ENCODE data around the gene ANXA1.

The ANXA1 gene

DNA sequence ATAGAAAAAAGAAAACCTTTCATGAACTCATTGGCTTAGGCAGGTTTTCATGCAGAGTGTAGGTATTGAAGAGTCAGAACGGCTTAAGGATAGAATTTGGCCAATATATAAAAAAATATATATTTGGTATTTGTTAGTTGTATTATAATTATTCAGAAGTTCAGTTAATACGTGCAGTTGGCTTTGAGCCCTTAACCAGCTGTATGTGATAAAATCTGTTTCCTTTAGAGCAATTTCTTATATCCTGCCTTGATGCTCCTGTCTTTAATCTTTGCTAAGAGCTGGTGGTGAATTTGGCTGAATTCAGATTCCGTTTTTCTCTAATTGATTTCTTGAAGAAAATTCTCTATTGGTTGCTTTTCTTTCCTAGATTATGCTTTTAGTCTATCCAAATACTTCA lies 3.7 kb downstream of the ANXA1 start:
- H3K36me3 ChIP-seq (ENCODE audit: control insufficient read depth in 2 of 2, insufficient read depth in 2 of 2, low read length in 2 of 2), result peaks cover 0 to 6% of the 10 kb centered on the region in 2 donors
- no peaks in the 10 kb centered on the region for H3K4me1 ChIP-seq (ENCODE audit: control insufficient read depth, insufficient read depth, low read length)
- H3K27ac ChIP-seq (ENCODE audit: low read length), result no peak overlapping the region
- H3K9ac ChIP-seq (ENCODE audit: low read length in 2 of 2), result no peak overlapping the region
- H3K27me3 ChIP-seq (ENCODE audit: control insufficient read depth in 1 of 2, insufficient read depth in 2 of 2, low read length in 2 of 2), result no peaks in the 10 kb centered on the region
- H3K4me3 ChIP-seq (ENCODE audit: low read length in 2 of 2), result no peak overlapping the region
- no peaks in the 10 kb centered on the region for H3K9me3 ChIP-seq (ENCODE audit: control insufficient read depth in 2 of 2, low read length in 2 of 2)

DNA sequence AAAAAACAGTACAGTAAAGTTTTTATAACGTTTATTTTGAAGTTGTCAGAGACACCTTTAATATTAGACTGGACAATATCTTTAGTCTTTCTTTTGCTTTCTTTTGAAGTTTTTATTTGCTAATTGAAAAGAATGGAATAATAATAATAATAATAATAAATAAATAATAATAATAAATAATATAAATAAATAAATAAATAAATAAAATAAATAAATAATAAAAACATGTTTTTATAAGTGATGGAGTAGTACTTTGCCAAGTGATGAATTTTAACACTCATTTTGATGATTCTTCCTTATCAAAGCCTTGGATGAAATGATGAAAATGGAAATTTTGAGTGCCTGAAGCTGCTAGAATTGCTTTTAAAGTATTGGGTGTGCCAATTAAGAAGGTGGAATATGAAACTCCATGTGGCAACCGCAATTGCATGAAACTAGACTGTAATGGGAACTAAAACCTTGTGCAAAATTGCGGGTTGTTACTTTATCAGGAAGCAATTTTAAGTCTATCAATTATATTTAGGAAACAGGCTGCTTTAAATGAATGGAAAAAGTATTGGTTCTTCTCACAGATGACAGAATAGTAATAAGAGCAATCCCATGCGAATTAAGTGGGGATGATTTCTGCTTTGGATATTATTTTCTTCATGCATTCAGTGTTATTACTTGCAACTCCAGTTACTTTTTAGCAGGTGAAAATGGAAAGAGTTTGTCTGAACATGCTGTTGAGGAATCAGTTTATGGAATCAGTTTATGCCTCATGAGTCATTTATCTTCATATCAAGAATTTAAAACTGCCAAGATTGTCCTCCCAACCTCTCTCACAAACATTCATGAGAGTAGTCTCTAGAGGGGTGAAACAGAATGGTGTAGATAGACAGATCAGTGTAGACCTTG lies 4.6 kb downstream of the ANXA1 start:
- Histone ChIP-seq H3K9me3 (ENCODE audit: control insufficient read depth in 2 of 2, low read length in 2 of 2) (no peaks in the 10 kb centered on the region), H3K27ac (ENCODE audit: low read length) (no peak overlapping the region), H3K4me1 (ENCODE audit: control insufficient read depth, insufficient read depth, low read length) (no peaks in the 10 kb centered on the region), H3K4me3 (ENCODE audit: low read length in 2 of 2) (no peak overlapping the region), H3K9ac (ENCODE audit: low read length in 2 of 2) (no peak overlapping the region), H3K27me3 (ENCODE audit: control insufficient read depth in 1 of 2, insufficient read depth in 2 of 2, low read length in 2 of 2) (no peaks in the 10 kb centered on the region), H3K36me3 (ENCODE audit: control insufficient read depth in 2 of 2, insufficient read depth in 2 of 2, low read length in 2 of 2) (peaks cover 0 to 12% of the 10 kb centered on the region in 2 donors)

DNA sequence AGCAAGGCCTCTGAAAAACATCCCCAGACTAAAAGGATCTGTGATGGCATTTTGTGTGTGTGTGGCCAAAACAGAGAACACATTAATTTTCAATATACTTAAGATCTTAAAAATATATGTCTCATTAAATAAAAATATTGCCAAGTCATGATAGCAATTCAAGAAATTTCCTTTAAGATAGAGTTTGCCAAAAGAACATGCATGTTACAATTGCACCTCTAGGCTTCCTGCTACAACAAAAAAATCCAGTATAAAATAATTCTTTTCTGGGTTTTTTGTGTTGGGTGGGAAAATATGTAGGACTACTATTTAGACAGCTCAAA lies 5.2 kb downstream of the ANXA1 start:
- Histone ChIP-seq H3K27me3 (ENCODE audit: control insufficient read depth in 1 of 2, insufficient read depth in 2 of 2, low read length in 2 of 2) (no peaks in the 10 kb centered on the region), H3K9ac (ENCODE audit: low read length in 2 of 2) (no peak overlapping the region), H3K36me3 (ENCODE audit: control insufficient read depth in 2 of 2, insufficient read depth in 2 of 2, low read length in 2 of 2) (peaks cover 0 to 12% of the 10 kb centered on the region in 2 donors), H3K4me1 (ENCODE audit: control insufficient read depth, insufficient read depth, low read length) (no peaks in the 10 kb centered on the region), H3K9me3 (ENCODE audit: control insufficient read depth in 2 of 2, low read length in 2 of 2) (no peaks in the 10 kb centered on the region), H3K4me3 (ENCODE audit: low read length in 2 of 2) (no peak overlapping the region), H3K27ac (ENCODE audit: low read length) (no peak overlapping the region)

DNA sequence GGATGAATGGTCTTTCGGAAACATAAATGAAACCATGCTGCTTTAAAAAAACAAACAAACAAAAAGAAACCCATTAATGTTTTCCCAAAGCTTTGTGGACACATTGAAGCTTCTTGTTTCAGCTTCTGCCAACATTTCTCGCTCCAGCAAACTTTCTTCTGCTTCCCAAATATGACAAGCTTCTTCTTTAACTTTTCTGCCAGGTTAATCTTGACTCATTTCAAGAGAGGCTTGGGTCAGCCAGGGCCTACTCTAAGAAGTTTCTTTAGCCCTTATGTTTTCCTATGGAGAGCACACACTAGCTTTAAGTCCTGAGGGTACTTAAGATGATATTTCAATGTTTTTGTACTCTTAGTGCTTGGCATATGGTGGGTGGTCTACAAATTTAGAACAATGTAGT lies 6.1 kb downstream of the ANXA1 start:
- no peaks in the 10 kb centered on the region for H3K4me1 ChIP-seq (ENCODE audit: control insufficient read depth, insufficient read depth, low read length)
- peaks cover 0 to 14% of the 10 kb centered on the region in 2 donors for H3K36me3 ChIP-seq (ENCODE audit: control insufficient read depth in 2 of 2, insufficient read depth in 2 of 2, low read length in 2 of 2)
- H3K9ac ChIP-seq (ENCODE audit: low read length in 2 of 2), result no peak overlapping the region
- no peaks in the 10 kb centered on the region for H3K9me3 ChIP-seq (ENCODE audit: control insufficient read depth in 2 of 2, low read length in 2 of 2)
- H3K4me3 ChIP-seq (ENCODE audit: low read length in 2 of 2), result no peak overlapping the region
- H3K27ac ChIP-seq (ENCODE audit: low read length), result no peak overlapping the region
- no peaks in the 10 kb centered on the region for H3K27me3 ChIP-seq (ENCODE audit: control insufficient read depth in 1 of 2, insufficient read depth in 2 of 2, low read length in 2 of 2)

DNA sequence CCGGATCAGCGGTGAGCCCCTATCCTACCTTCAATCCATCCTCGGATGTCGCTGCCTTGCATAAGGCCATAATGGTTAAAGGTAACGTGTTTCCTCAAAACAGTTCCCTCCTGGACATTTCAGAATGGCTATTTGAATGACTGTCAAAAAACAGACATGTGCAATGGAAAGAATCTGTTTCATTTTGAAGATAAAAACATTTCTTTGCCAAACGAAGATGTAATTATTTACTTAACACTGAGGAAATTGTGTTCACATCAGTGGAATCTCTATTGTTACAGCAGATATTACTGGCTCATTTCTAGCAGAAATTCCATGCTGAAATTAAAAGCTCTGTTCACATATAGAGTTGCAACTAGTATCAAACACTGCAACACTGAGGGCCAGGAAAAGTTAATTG lies 7.1 kb downstream of the ANXA1 start:
- H3K9me3 ChIP-seq (ENCODE audit: control insufficient read depth in 2 of 2, low read length in 2 of 2), result no peaks in the 10 kb centered on the region
- H3K4me3 ChIP-seq (ENCODE audit: low read length in 2 of 2), result no peak overlapping the region
- H3K4me1 ChIP-seq (ENCODE audit: control insufficient read depth, insufficient read depth, low read length), result no peaks in the 10 kb centered on the region
- H3K36me3 ChIP-seq (ENCODE audit: control insufficient read depth in 2 of 2, insufficient read depth in 2 of 2, low read length in 2 of 2), result peaks cover 3 to 20% of the 10 kb centered on the region in 2 donors
- H3K27me3 ChIP-seq (ENCODE audit: control insufficient read depth in 1 of 2, insufficient read depth in 2 of 2, low read length in 2 of 2), result no peaks in the 10 kb centered on the region
- no peak overlapping the region for H3K27ac ChIP-seq (ENCODE audit: low read length)
- no peak overlapping the region for H3K9ac ChIP-seq (ENCODE audit: low read length in 2 of 2)

DNA sequence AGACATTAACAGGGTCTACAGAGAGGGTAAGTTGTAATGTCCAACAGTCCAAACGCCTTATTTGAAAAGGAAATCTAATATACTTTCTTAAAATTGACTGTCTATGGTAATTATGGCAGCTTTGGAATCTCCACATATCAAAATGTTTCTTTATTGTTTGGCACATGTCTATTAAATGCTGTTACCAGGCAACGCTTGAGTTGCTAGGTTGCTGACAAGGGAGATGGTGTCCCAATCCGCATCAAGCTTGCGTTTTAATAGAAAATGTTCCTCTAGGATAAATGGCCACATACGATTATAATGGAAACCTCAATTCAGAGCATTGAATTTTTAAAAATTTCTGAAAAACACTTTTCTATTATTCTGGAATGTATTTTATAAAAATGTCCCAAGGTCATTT lies 9.2 kb downstream of the ANXA1 start:
- peaks cover 3 to 20% of the 10 kb centered on the region in 2 donors for H3K36me3 ChIP-seq (ENCODE audit: control insufficient read depth in 2 of 2, insufficient read depth in 2 of 2, low read length in 2 of 2)
- H3K4me3 ChIP-seq (ENCODE audit: low read length in 2 of 2), result no peak overlapping the region
- no peaks in the 10 kb centered on the region for H3K4me1 ChIP-seq (ENCODE audit: control insufficient read depth, insufficient read depth, low read length)
- H3K9me3 ChIP-seq (ENCODE audit: control insufficient read depth in 2 of 2, low read length in 2 of 2), result no peaks in the 10 kb centered on the region
- no peaks in the 10 kb centered on the region for H3K27me3 ChIP-seq (ENCODE audit: control insufficient read depth in 1 of 2, insufficient read depth in 2 of 2, low read length in 2 of 2)
- no peak overlapping the region for H3K27ac ChIP-seq (ENCODE audit: low read length)
- no peak overlapping the region for H3K9ac ChIP-seq (ENCODE audit: low read length in 2 of 2)

- H3K27ac ChIP-seq (ENCODE audit: low read length), result no peak overlapping the region
- H3K36me3 ChIP-seq (ENCODE audit: control insufficient read depth in 2 of 2, insufficient read depth in 2 of 2, low read length in 2 of 2), result peaks cover 8 to 21% of the 10 kb centered on the region in 2 donors
- H3K4me3 ChIP-seq (ENCODE audit: low read length in 2 of 2), result no peak overlapping the region
- no peak overlapping the region for H3K9ac ChIP-seq (ENCODE audit: low read length in 2 of 2)
- H3K9me3 ChIP-seq (ENCODE audit: control insufficient read depth in 2 of 2, low read length in 2 of 2), result no peaks in the 10 kb centered on the region
- no peaks in the 10 kb centered on the region for H3K27me3 ChIP-seq (ENCODE audit: control insufficient read depth in 1 of 2, insufficient read depth in 2 of 2, low read length in 2 of 2)
- H3K4me1 ChIP-seq (ENCODE audit: control insufficient read depth, insufficient read depth, low read length), result no peaks in the 10 kb centered on the region
These were observed 11.5 kb downstream of the ANXA1 start for GRCh38 chr9:73162987-73163768.

- no peak overlapping the region for H3K27ac ChIP-seq (ENCODE audit: low read length)
- no peaks in the 10 kb centered on the region for H3K9me3 ChIP-seq (ENCODE audit: control insufficient read depth in 2 of 2, low read length in 2 of 2)
- no peak overlapping the region for H3K9ac ChIP-seq (ENCODE audit: low read length in 2 of 2)
- H3K36me3 ChIP-seq (ENCODE audit: control insufficient read depth in 2 of 2, insufficient read depth in 2 of 2, low read length in 2 of 2), result peaks cover 11 to 13% of the 10 kb centered on the region in 2 donors
- no peaks in the 10 kb centered on the region for H3K27me3 ChIP-seq (ENCODE audit: control insufficient read depth in 1 of 2, insufficient read depth in 2 of 2, low read length in 2 of 2)
- H3K4me1 ChIP-seq (ENCODE audit: control insufficient read depth, insufficient read depth, low read length), result no peaks in the 10 kb centered on the region
- H3K4me3 ChIP-seq (ENCODE audit: low read length in 2 of 2), result no peak overlapping the region
These were observed 14.2 kb downstream of the ANXA1 start for GRCh38 chr9:73165911-73166310.

DNA sequence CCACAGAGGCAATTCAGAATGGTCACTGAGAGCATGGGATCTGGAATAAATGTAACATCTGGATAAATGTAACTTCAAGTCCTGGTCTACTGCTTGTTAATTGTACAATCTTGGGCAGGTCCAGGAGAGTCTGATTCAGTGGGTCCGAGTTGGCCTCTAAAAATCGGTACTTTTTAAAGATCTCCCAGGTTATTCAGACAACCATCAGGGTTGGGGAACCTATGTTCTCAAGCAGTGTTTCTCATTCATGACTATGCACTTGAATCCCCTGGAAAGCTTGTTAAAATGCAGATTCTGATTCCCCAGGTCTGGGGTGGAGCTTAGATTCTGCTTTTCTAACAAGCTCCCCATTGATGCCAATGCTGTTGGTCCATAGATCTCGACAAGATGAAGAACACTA lies 14.8 kb downstream of the ANXA1 start:
- Histone ChIP-seq H3K4me3 (ENCODE audit: low read length in 2 of 2) (no peak overlapping the region), H3K4me1 (ENCODE audit: control insufficient read depth, insufficient read depth, low read length) (no peaks in the 10 kb centered on the region), H3K9me3 (ENCODE audit: control insufficient read depth in 2 of 2, low read length in 2 of 2) (no peaks in the 10 kb centered on the region), H3K27me3 (ENCODE audit: control insufficient read depth in 1 of 2, insufficient read depth in 2 of 2, low read length in 2 of 2) (no peaks in the 10 kb centered on the region), H3K36me3 (ENCODE audit: control insufficient read depth in 2 of 2, insufficient read depth in 2 of 2, low read length in 2 of 2) (peaks cover 11 to 13% of the 10 kb centered on the region in 2 donors), H3K27ac (ENCODE audit: low read length) (no peak overlapping the region), H3K9ac (ENCODE audit: low read length in 2 of 2) (no peak overlapping the region)

DNA sequence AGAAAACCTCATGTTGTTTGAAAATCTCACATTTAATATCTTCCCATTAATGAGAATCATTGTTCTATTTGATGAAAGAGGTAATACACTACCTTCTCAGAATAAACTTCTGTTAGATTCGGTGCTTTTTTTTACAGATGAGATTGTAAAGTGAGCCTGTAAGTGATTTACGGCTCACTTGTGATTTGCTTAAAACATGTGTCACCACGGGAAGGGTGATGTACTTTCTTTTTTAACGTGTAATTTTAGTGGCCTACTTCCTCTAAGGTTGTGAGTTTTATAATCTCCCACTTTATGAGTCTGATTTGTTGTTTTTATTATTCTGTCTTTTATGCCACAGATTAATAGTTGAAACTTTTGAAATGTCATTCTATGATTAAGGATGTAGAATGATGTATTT lies 15.9 kb downstream of the ANXA1 start:
- Histone ChIP-seq H3K27me3 (ENCODE audit: control insufficient read depth in 1 of 2, insufficient read depth in 2 of 2, low read length in 2 of 2) (no peaks in the 10 kb centered on the region), H3K9me3 (ENCODE audit: control insufficient read depth in 2 of 2, low read length in 2 of 2) (no peaks in the 10 kb centered on the region), H3K36me3 (ENCODE audit: control insufficient read depth in 2 of 2, insufficient read depth in 2 of 2, low read length in 2 of 2) (peaks cover 11 to 12% of the 10 kb centered on the region in 2 donors), H3K27ac (ENCODE audit: low read length) (no peak overlapping the region), H3K4me1 (ENCODE audit: control insufficient read depth, insufficient read depth, low read length) (no peaks in the 10 kb centered on the region), H3K9ac (ENCODE audit: low read length in 2 of 2) (no peak overlapping the region), H3K4me3 (ENCODE audit: low read length in 2 of 2) (no peak overlapping the region)
